Measurements from ENCODE around the gene STAT6. TPM values are rescaled to one million over a fixed set of nuclear protein-coding genes. Genes with fewer than 3 reads are reported as not detected.

Gene STAT6
- total RNA-seq, 1 experiment from 2014 or later, result 52.3 TPM

GRCh38 chr12:57091638-57092528, 19.3 kb downstream of the STAT6 start:
- Histone ChIP-seq H3K4me1 (ENCODE audit: control insufficient read depth, insufficient read depth, low read length) (peaks cover 13% of the 10 kb centered on the region), H3K9me3 (ENCODE audit: control insufficient read depth, insufficient read depth, low read depth, low read length) (no peaks in the 10 kb centered on the region), H3K36me3 (ENCODE audit: control insufficient read depth, insufficient read depth, low read length) (peaks cover 5% of the 10 kb centered on the region; the same call in 1 of the 2 replicates), H3K27ac (ENCODE audit: low read length) (no peak overlapping the region), H3K4me3 (ENCODE audit: low read depth in 2 of 2, low read length in 2 of 2) (no peak overlapping the region), H3K27me3 (ENCODE audit: control insufficient read depth, insufficient read depth, low read length) (no peaks in the 10 kb centered on the region)
- intact Hi-C loops (cut with micrococcal nuclease; ENCODE audit: unreplicated experiment), result no loop called here
- no TSS peak for BruUV-seq (replicated peaks)
- POLR2A ChIA-PET, result interaction anchor here (1.0 kb wide), 1 partner anchor 13 kb away, joined by 3 read pairs; the partner anchor contains the start of gene NEMP1
- DNase-seq (ENCODE audit: low read depth, low spot score) (no peak), ATAC-seq (no peak)
- in situ Hi-C loops (cut with HindIII; ENCODE audit: low pct_unique_long_range_greater_than_20kb, low sequenced_read_pairs), result no loop called here
- CTCF ChIA-PET, result interaction anchor here (0.7 to 2.4 kb wide), 3 partner anchors 16 to 22 kb away, joined by 4 to 7 read pairs (median 4); no protein-coding TSS in a partner anchor
- TF ChIP-seq POLR2AphosphoS5 (IDR thresholded peaks at IDR 0.05; ENCODE audit: low read depth, low read length) (no peak), SIN3A (IDR thresholded peaks at IDR 0.05; ENCODE audit: borderline replicate concordance, insufficient read depth, low read depth, low read length) (no peak), REST (IDR thresholded peaks at IDR 0.05; ENCODE audit: insufficient read depth in 1 of 2, low read depth in 2 of 2, low read length in 1 of 2) (no peak), TCF7L2 (IDR thresholded peaks at IDR 0.05; ENCODE audit: low read depth, low read length) (no peak)
- TF ChIP-seq, protein P1, sequence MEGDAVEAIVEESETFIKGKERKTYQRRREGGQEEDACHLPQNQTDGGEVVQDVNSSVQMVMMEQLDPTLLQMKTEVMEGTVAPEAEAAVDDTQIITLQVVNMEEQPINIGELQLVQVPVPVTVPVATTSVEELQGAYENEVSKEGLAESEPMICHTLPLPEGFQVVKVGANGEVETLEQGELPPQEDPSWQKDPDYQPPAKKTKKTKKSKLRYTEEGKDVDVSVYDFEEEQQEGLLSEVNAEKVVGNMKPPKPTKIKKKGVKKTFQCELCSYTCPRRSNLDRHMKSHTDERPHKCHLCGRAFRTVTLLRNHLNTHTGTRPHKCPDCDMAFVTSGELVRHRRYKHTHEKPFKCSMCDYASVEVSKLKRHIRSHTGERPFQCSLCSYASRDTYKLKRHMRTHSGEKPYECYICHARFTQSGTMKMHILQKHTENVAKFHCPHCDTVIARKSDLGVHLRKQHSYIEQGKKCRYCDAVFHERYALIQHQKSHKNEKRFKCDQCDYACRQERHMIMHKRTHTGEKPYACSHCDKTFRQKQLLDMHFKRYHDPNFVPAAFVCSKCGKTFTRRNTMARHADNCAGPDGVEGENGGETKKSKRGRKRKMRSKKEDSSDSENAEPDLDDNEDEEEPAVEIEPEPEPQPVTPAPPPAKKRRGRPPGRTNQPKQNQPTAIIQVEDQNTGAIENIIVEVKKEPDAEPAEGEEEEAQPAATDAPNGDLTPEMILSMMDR (IDR thresholded peaks at IDR 0.05), result no peak

DNA sequence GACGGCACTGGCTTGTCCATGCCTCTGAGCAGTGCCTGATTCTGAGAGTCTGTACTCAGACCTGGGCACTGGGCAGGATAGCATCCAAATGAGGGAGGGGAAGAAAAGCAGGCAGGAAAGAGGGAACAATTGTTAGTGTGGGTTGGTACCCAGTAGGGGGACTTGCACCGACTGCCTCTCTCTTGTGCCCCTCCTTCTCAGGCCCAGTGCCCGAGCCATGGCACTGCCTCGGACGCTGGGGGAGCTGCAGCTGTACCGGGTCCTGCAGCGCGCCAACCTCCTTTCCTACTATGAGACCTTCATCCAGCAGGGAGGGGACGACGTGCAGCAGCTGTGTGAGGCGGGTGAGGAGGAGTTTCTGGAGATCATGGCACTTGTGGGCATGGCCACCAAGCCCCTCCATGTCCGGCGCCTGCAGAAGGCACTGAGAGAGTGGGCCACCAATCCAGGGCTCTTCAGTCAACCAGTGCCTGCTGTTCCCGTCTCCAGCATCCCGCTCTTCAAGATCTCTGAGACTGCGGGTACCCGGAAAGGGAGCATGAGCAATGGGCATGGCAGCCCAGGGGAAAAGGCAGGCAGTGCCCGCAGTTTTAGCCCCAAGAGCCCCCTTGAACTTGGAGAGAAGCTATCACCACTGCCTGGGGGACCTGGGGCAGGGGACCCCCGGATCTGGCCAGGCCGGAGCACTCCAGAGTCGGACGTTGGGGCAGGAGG, 20.1 kb downstream of the STAT6 start:
- intact Hi-C loops (cut with micrococcal nuclease; ENCODE audit: unreplicated experiment), result no loop called here
- Histone ChIP-seq H3K4me1 (ENCODE audit: control insufficient read depth, insufficient read depth, low read length) (peaks cover 18% of the 10 kb centered on the region), H3K27ac (ENCODE audit: low read length) (no peak overlapping the region), H3K36me3 (ENCODE audit: control insufficient read depth, insufficient read depth, low read length) (peaks cover 5% of the 10 kb centered on the region; the same call in 1 of the 2 replicates), H3K27me3 (ENCODE audit: control insufficient read depth, insufficient read depth, low read length) (no peaks in the 10 kb centered on the region), H3K9me3 (ENCODE audit: control insufficient read depth, insufficient read depth, low read depth, low read length) (no peaks in the 10 kb centered on the region), H3K4me3 (ENCODE audit: low read depth in 2 of 2, low read length in 2 of 2) (no peak overlapping the region)
- in situ Hi-C loops (cut with HindIII; ENCODE audit: low pct_unique_long_range_greater_than_20kb, low sequenced_read_pairs), result no loop called here
- TF ChIP-seq REST (IDR thresholded peaks at IDR 0.05; ENCODE audit: insufficient read depth in 1 of 2, low read depth in 2 of 2, low read length in 1 of 2), result no peak
- TF ChIP-seq, protein P1 (IDR thresholded peaks at IDR 0.05), result no peak
- no peak for TF ChIP-seq TCF7L2 (IDR thresholded peaks at IDR 0.05; ENCODE audit: low read depth, low read length)
- TF ChIP-seq SIN3A (IDR thresholded peaks at IDR 0.05; ENCODE audit: borderline replicate concordance, insufficient read depth, low read depth, low read length), result no peak
- TF ChIP-seq POLR2AphosphoS5 (IDR thresholded peaks at IDR 0.05; ENCODE audit: low read depth, low read length), result no peak
- no peak for ATAC-seq
- DNase-seq (ENCODE audit: low read depth, low spot score), result no peak
- no TSS peak for BruUV-seq (replicated peaks)
- POLR2A ChIA-PET, result no interaction called here
- CTCF ChIA-PET, result interaction anchor here (2.4 kb wide), 1 partner anchor 22 kb away, joined by 7 read pairs; no protein-coding TSS in a partner anchor

Data from Panc1 (cell line).